HEK293 (cell line): Measurements from ENCODE around the gene S100A12.
A peak's percentile ranks its signal among the peaks of the same experiment; 100 is the strongest.

ENCODE experiments used
- CTCF ChIA-PET: fragments of 350-600 bp; formaldehyde crosslinking; extraction: SDS; loops from one replicate; lab custom pipeline; 2021; ENCODE audit warnings: antibody characterized with exemption; lab: Yijun Ruan, JAX
- POLR2A ChIA-PET: fragments of 300-600 bp; formaldehyde crosslinking; extraction: SDS; loops from one replicate; lab custom pipeline; 2020; ENCODE audit warnings: antibody characterized with exemption, inconsistent platforms; lab: Yijun Ruan, JAX
- H3K27ac ChIP-seq: fragments of 200-500 bp; sonication (Bioruptor generic); 2 replicates; pipeline ENCODE4 v1.5.1; 2014; ENCODE audit warnings: low read depth, low read length, control low read depth, inconsistent platforms; ENCODE audit errors: extremely low read depth
- H3K36me3 ChIP-seq, 2 experiments: fragments of 200-500 bp in 1 of 2; sonication (Bioruptor generic) in 1 of 2; 1 replicate in 1 of 2; 2 replicates in 1 of 2; pipeline ENCODE4 v1.5.1; 2014 to 2017; ENCODE audit warnings: inconsistent platforms in 2 of 2, low read length in 2 of 2; ENCODE audit not compliant: control insufficient read depth in 2 of 2, insufficient read depth in 1 of 2
- H3K4me1 ChIP-seq: fragments of 200-500 bp; sonication (Bioruptor generic); 2 replicates; pipeline ENCODE4 v1.5.1; 2014; ENCODE audit warnings: mild to moderate bottlenecking, low read length, inconsistent platforms; ENCODE audit not compliant: control insufficient read depth, insufficient read depth
- H3K4me3 ChIP-seq: 2 replicates; pipeline ENCODE4 v1.5.1; 2011; ENCODE audit warnings: low read depth, mild to moderate bottlenecking, control low read depth, low read length, moderate library complexity
- H3K9me3 ChIP-seq: fragments of 200-500 bp; sonication (Bioruptor generic); 2 replicates; pipeline ENCODE4 v1.5.1; 2014; ENCODE audit warnings: low read depth, low read length, inconsistent platforms; ENCODE audit not compliant: control insufficient read depth, insufficient read depth
- EGR2 ChIP-seq: fragments of 450-650 bp; formaldehyde crosslinking; IDR thresholded peaks from 2 replicates; pipeline ENCODE4 v1.5.1; 2016; ENCODE audit warnings: low read depth, missing biosample characterization, missing genetic modification characterization
- SETDB1 ChIP-seq: IDR thresholded peaks from one replicate; pipeline ENCODE4 v1.6.1; 2017; ENCODE audit warnings: mild to moderate bottlenecking, low read length, moderate library complexity, mixed read lengths; ENCODE audit not compliant: insufficient read length
- ZIC2 ChIP-seq: fragments of 450-650 bp; formaldehyde crosslinking; IDR thresholded peaks from 2 replicates; pipeline ENCODE4 v1.5.1; 2016; ENCODE audit warnings: missing biosample characterization, missing genetic modification characterization
- ZNF146 ChIP-seq: fragments of 450-650 bp; formaldehyde crosslinking; IDR thresholded peaks from 2 replicates; pipeline ENCODE4 v1.5.1; 2016; ENCODE audit warnings: missing biosample characterization, missing genetic modification characterization
- ZNF24 ChIP-seq: fragments of 450-650 bp; formaldehyde crosslinking; IDR thresholded peaks from 2 replicates; pipeline ENCODE4 v1.5.1; 2016; ENCODE audit warnings: missing biosample characterization, missing genetic modification characterization
- ZNF529 ChIP-seq: fragments of 450-650 bp; formaldehyde crosslinking; IDR thresholded peaks from 2 replicates; pipeline ENCODE4 v1.5.1; 2017; ENCODE audit warnings: missing genetic modification characterization, missing biosample characterization; ENCODE audit not compliant: insufficient replicate concordance
- ZNF571 ChIP-seq: fragments of 450-650 bp; formaldehyde crosslinking; IDR thresholded peaks from 2 replicates; pipeline ENCODE4 v1.5.0; 2017; ENCODE audit warnings: missing biosample characterization, missing genetic modification characterization
- ZNF600 ChIP-seq: fragments of 450-650 bp; formaldehyde crosslinking; IDR thresholded peaks from 2 replicates; pipeline ENCODE4 v1.5.1; 2016; ENCODE audit warnings: missing biosample characterization, missing genetic modification characterization
- ZNF660 ChIP-seq: fragments of 450-650 bp; IDR thresholded peaks from 2 replicates; pipeline ENCODE4 v1.5.1; 2018; ENCODE audit warnings: missing biosample characterization, mild to moderate bottlenecking, missing genetic modification characterization
- TF ChIP-seq, protein P1 (sequence below): fragments of 450-650 bp; formaldehyde crosslinking; conservative IDR thresholded peaks from 2 replicates; pipeline ENCODE4 v1.5.1; 2016; ENCODE audit warnings: low read depth, missing biosample characterization, missing genetic modification characterization
- TF ChIP-seq, protein P2 (sequence below): fragments of 450-650 bp; formaldehyde crosslinking; IDR thresholded peaks from 2 replicates; pipeline ENCODE4 v1.5.1; 2017; ENCODE audit warnings: missing biosample characterization, missing genetic modification characterization
- TF ChIP-seq, protein P3 (sequence below): fragments of 450-650 bp; formaldehyde crosslinking; IDR thresholded peaks from 2 replicates; pipeline ENCODE4 v1.5.1; 2016; ENCODE audit warnings: missing biosample characterization, missing genetic modification characterization, borderline replicate concordance

Gene S100A12

DNA sequence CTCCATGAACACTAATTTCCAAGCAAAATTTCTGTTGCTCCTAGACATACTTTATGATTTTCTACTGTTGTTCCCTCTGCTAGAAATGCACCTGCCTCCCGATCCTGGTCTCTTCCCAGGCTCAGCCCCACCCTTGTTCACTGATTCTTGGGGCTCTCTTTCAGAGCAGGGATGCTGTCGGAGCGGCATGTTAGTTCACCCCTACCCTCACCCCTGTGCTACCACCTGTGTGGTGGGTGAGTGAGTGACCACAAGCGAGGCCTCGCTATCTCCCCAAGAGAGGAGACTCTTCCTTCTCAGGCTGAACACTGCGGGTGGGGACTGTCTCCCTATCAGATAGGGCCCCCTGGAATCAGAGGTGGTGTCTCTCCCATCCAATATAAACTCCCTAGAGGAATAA is 20.4 kb upstream of the S100A12 start (continued):
- TF ChIP-seq, protein P1, sequence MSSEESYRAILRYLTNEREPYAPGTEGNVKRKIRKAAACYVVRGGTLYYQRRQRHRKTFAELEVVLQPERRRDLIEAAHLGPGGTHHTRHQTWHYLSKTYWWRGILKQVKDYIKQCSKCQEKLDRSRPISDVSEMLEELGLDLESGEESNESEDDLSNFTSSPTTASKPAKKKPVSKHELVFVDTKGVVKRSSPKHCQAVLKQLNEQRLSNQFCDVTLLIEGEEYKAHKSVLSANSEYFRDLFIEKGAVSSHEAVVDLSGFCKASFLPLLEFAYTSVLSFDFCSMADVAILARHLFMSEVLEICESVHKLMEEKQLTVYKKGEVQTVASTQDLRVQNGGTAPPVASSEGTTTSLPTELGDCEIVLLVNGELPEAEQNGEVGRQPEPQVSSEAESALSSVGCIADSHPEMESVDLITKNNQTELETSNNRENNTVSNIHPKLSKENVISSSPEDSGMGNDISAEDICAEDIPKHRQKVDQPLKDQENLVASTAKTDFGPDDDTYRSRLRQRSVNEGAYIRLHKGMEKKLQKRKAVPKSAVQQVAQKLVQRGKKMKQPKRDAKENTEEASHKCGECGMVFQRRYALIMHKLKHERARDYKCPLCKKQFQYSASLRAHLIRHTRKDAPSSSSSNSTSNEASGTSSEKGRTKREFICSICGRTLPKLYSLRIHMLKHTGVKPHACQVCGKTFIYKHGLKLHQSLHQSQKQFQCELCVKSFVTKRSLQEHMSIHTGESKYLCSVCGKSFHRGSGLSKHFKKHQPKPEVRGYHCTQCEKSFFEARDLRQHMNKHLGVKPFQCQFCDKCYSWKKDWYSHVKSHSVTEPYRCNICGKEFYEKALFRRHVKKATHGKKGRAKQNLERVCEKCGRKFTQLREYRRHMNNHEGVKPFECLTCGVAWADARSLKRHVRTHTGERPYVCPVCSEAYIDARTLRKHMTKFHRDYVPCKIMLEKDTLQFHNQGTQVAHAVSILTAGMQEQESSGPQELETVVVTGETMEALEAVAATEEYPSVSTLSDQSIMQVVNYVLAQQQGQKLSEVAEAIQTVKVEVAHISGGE (tag by site-specific recombination), result no peak

DNA sequence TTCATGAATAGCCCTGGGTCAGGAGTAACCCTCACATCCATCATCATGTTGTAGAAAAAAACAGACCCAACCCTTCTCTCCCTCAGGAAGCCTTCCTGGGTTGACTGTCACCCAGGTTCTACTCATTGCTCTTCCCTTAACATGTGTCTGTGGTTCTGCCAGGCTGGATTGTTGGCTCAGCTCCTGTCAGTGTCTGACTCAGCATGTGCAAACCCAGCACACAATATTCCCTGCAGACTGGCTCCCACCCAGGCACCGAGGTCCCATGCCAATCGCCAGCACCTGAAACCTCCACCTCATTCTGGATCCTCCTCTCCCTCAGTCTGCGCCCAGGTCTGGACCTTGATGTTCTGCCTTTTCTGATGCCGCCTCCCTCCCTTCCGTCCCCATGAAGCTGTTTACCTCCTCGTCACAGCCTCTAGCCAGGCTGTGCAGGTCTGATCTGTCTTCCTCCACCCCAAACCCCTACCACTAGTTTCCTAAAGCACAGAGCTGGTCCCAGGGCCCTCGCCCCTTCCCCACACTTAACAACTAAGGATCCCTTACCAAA is 19.8 kb upstream of the S100A12 start:
- Histone ChIP-seq H3K27ac (no peak overlapping the region), H3K4me1 (no peaks in the 10 kb centered on the region), H3K36me3 (no peaks in the 10 kb centered on the region), H3K4me3 (no peak overlapping the region), H3K9me3 (no peaks in the 10 kb centered on the region)
- CTCF ChIA-PET, result interaction anchor here (1.4 to 2.8 kb wide), 3 partner anchors 19 to 100 kb away, joined by 3 to 9 read pairs (median 4); no protein-coding TSS in a partner anchor
- TF ChIP-seq ZNF600, result 0 out of 2 replicates have a peak, but pooled peaks have one; percentile 11
- TF ChIP-seq ZIC2 (tag by site-specific recombination), result no peak
- TF ChIP-seq, protein P2, sequence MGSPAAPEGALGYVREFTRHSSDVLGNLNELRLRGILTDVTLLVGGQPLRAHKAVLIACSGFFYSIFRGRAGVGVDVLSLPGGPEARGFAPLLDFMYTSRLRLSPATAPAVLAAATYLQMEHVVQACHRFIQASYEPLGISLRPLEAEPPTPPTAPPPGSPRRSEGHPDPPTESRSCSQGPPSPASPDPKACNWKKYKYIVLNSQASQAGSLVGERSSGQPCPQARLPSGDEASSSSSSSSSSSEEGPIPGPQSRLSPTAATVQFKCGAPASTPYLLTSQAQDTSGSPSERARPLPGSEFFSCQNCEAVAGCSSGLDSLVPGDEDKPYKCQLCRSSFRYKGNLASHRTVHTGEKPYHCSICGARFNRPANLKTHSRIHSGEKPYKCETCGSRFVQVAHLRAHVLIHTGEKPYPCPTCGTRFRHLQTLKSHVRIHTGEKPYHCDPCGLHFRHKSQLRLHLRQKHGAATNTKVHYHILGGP (tag by site-specific recombination), result no peak
- no peak for TF ChIP-seq SETDB1
- TF ChIP-seq, protein P3, sequence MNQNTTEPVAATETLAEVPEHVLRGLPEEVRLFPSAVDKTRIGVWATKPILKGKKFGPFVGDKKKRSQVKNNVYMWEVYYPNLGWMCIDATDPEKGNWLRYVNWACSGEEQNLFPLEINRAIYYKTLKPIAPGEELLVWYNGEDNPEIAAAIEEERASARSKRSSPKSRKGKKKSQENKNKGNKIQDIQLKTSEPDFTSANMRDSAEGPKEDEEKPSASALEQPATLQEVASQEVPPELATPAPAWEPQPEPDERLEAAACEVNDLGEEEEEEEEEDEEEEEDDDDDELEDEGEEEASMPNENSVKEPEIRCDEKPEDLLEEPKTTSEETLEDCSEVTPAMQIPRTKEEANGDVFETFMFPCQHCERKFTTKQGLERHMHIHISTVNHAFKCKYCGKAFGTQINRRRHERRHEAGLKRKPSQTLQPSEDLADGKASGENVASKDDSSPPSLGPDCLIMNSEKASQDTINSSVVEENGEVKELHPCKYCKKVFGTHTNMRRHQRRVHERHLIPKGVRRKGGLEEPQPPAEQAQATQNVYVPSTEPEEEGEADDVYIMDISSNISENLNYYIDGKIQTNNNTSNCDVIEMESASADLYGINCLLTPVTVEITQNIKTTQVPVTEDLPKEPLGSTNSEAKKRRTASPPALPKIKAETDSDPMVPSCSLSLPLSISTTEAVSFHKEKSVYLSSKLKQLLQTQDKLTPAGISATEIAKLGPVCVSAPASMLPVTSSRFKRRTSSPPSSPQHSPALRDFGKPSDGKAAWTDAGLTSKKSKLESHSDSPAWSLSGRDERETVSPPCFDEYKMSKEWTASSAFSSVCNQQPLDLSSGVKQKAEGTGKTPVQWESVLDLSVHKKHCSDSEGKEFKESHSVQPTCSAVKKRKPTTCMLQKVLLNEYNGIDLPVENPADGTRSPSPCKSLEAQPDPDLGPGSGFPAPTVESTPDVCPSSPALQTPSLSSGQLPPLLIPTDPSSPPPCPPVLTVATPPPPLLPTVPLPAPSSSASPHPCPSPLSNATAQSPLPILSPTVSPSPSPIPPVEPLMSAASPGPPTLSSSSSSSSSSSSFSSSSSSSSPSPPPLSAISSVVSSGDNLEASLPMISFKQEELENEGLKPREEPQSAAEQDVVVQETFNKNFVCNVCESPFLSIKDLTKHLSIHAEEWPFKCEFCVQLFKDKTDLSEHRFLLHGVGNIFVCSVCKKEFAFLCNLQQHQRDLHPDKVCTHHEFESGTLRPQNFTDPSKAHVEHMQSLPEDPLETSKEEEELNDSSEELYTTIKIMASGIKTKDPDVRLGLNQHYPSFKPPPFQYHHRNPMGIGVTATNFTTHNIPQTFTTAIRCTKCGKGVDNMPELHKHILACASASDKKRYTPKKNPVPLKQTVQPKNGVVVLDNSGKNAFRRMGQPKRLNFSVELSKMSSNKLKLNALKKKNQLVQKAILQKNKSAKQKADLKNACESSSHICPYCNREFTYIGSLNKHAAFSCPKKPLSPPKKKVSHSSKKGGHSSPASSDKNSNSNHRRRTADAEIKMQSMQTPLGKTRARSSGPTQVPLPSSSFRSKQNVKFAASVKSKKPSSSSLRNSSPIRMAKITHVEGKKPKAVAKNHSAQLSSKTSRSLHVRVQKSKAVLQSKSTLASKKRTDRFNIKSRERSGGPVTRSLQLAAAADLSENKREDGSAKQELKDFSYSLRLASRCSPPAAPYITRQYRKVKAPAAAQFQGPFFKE (tag by site-specific recombination), result no peak
- TF ChIP-seq ZNF660, result no peak
- no peak for TF ChIP-seq ZNF24 (tag by site-specific recombination)
- POLR2A ChIA-PET, result no interaction called here

DNA sequence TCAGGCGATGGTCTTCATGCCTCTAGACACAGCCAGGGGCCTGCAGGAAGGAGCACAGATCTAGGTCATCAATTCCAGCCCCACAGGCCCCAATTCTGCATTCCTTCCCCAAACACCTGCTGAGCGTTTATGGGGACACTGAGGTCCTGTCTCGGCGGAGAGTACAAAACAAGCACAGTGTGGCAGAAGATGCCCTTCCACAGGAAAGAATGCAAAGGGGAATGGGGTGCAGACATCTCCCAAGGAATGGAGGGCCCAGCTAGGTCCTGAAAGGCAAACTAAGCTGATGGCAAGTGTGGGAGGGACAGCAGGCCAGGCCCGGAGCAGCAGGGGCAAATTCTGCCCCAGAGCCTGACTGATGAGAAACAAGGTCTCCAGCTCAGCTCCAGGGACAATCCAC is 19.0 kb upstream of the S100A12 start:
- CTCF ChIA-PET, result interaction anchor here (1.4 to 2.8 kb wide), 3 partner anchors 18 to 101 kb away, joined by 3 to 9 read pairs (median 4); no protein-coding TSS in a partner anchor
- no peak overlapping the region for H3K27ac ChIP-seq
- TF ChIP-seq EGR2 (no peak), ZNF571 (tag by site-specific recombination) (no peak), ZNF146 (tag by site-specific recombination) (no peak), ZNF529 (no peak)
- TF ChIP-seq, all 188 proteins: peak for 0
- no peaks in the 10 kb centered on the region for H3K36me3 ChIP-seq
- POLR2A ChIA-PET, result no interaction called here
- H3K4me3 ChIP-seq, result no peak overlapping the region
- H3K4me1 ChIP-seq, result no peaks in the 10 kb centered on the region
- H3K9me3 ChIP-seq, result no peaks in the 10 kb centered on the region
